ENCODE data around the gene NSD2.

- no peak for TF ChIP-seq CTCF (IDR thresholded peaks at IDR 0.05)
- TF ChIP-seq POLR2AphosphoS5 (IDR thresholded peaks at IDR 0.05), result no peak
- no peak for TF ChIP-seq EP300 (IDR thresholded peaks at IDR 0.05)
Observed at GRCh38 chr4:1959104-1959384, 87.9 kb downstream of the NSD2 start.

Measured in suprapubic skin (tissue), 4 donors.